Dermis microvascular lymphatic vessel endothelial cell (primary cell): ENCODE data around the gene UBL4A. TPM values are rescaled to one million over a fixed set of nuclear protein-coding genes. Genes with fewer than 3 reads are reported as not detected.
"Not testable (repeated sequence)": the region's sequence is repeated elsewhere in the genome, so short reads cannot be mapped to it uniquely, and the experiment has no call there.

Experiments used
- DNase-seq, 2 donors: peaks; one replicate each; pipeline versions ENCODE4 v3.0.0 to v3.0.0-alpha.2; 2010; ENCODE audit warnings: low read depth in 2 of 2
- total RNA-seq: library from RNA; depleted of rRNA; stranded (reverse); fragments of >200 nt; gene quantifications from 2 replicates; pipeline ENCODE4 v1.2.1, GENCODE V29; 2014

UBL4A gene
- total RNA-seq, 1 donor from 2014 or later = 29.8 TPM

GRCh38 chrX:154508384-154508745 is 21.9 kb upstream of the UBL4A start:
- DNase-seq = no peak

GRCh38 chrX:154507673-154508383 is 21.4 kb upstream of the UBL4A start:
- DNase-seq = no peak

DNA sequence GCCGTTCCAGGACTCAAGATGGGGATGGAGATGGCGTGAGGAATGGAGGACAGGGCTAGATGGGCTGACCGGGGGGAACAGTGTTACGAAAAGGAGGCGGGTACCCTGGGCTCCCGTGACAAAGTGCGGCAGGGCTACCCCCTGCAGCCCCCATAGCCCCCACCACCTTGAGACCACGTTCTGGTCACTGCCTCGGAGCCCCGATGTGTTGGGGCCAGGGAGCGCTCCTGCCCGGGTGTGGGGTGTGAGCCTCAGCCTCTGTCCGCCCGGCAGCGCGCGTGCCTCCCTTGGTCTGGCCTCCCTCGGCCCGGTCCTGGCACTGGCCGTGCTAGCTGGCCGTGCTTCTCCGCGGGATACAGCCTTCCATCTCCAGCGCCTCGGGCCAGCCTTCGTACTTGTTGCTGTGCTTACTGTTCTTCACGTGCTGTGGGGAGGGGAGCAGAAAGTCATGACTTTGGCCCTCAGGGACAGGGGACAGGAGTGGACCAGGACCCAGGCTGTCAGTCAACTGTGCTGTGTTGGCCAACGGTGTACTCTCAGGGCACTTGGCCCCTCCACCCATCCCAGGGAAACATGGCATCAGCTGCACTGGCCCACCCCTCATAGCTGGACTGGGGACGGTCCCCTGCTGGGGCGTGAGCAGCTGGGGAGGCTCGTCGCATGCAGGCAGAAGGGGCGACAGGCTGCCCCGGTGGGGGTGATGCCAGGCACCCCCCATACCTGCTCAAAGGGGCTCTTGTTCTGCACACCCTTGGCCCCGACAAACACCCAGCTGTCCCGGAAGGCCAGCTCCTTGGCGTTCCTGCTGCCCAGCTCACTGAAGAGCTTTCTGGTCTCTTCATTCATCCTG is 20.3 kb upstream of the UBL4A start:
- no peak for DNase-seq

GRCh38 chrX:154505734-154506133 is 19.3 kb upstream of the UBL4A start:
- peak in 1 of 2 donors; percentile 67 for DNase-seq

GRCh38 chrX:154502989-154503388 is 16.6 kb upstream of the UBL4A start:
- no peak for DNase-seq

- no peak for DNase-seq
Observed at GRCh38 chrX:154502098-154502497, 15.7 kb upstream of the UBL4A start.

DNA sequence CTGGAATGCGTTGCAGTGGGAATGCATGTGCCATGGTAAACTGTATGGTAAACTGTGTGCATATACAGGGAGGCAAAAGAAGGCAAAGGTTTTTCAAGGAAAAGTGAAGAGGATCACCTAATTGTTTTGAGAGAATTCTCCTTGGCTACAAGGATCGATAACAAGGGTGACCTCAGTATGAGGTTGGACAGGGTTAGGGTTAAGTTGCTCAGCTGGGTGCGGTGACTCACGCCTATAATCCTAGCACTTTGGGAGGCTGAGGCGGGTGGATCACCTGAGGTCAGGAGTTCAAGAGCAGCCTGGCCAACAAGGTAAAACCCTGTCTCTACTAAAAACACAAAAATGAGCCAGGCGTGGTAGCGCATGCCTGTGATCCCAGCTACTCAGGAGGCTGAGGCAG is 15.0 kb upstream of the UBL4A start:
- DNase-seq = not testable (repeated sequence)

DNA sequence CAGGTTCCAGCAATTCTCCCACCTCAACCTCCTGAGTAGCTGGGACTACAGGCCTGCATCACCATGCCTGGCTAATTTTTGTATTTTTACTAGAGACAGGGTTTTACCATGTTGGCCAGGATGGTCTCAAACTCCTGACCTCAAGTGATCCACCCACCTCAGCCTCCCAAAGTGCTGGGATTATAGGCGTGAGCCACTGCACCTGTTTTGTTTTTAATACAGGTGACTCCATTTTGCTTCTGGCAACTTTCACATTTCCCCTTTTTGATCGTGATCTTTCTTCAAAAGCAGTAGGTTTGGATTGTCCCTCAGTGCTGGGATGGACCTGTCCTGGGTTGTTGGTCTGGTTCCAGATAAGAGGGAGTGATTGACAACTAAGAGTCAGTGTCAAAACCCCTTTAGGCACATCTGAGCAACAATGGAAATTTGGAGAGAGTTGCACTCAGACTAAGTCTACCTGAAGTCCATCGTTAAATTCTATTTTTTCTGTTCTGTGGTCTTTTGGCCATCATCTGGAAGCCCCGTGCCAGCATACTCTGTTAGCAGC is 10.2 kb upstream of the UBL4A start:
- not testable (repeated sequence) for DNase-seq

DNA sequence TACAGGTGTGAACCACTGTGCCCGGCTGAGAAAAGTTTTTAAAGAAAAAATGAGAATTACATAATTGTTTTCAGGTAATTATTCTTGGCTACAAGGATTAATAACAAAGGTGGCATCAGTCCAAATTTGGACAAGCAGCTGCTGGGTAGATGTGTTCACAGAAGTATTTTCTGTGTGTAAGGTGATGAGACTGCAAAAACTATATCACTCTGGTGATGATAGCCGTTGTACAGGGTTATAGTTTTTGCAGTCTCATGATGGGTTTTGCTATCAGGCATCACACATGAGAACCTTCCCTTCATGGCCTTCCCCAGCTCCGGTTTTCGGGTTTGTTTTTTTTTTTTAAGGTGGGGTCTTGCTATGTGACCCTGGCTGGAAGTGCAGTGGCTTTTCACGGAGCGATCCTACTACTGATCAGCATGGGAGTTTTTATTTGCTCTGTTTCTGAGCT is 9.1 kb upstream of the UBL4A start:
- peak; percentile 15 to 26 for DNase-seq

- DNase-seq = no peak
Observed at GRCh38 chrX:154494715-154495114, 8.3 kb upstream of the UBL4A start.

DNA sequence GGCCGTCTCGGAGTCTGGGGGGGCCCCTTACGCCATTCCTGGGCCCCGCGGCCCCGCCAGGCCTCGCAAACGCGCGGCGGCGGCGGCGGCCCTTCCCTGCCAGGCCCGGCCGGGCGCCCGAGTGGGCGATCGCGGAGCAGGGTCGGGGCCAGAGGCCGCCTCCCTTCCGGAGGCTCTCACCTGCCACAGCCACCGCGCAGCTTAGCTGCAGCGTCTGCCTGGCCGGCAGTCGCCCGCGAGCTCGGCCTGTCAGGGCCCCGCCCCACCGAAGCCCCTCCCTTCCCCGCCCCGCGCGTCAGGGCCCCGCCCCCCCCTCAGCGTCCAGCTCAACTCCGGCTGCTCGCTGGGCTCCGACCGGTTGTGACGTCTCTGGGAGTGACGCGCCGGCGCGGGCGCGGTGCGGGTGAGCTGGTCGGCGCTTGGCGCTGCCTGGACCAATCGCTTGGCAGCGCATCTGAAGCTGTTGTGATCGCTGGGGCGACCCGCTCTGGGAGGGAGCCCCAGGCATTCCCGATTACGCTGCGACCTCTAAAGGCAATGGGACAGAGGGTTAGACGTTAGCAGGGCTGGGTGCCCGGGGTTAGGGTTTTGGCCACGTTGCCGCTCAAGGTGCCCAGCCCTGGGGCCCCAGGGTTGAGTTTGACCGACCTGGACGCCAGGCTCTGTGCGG is 4.1 kb upstream of the UBL4A start, which contains the start of gene SLC10A3:
TSS of gene SLC10A3 (minus strand) at position 216 of the 670 bp plus-strand sequence. CDS start 1,689 bp downstream, outside the sequence.
- DNase-seq = peak; percentile 88 to 95

DNA sequence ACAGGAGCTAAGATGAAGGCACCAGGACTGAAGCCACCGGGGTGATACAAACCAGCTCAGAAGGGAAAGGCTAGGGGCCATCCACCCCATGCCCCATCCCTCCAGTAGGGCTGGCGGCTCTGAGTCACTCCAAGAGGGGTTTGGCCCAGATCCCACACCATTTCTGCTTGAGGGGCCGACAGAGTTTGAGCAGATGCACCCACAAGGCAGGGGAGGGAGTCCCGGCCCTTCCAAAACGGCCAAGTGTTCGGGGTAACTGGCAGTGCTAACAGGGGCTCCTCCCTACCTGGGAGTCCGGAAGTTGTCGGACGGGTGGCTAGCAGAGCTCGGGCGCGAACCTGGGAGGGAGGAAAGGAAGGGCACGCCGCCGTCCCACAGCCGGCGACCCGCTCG is 3.6 kb upstream of the UBL4A start:
- peak in 1 of 2 donors; percentile 26 for DNase-seq

DNA sequence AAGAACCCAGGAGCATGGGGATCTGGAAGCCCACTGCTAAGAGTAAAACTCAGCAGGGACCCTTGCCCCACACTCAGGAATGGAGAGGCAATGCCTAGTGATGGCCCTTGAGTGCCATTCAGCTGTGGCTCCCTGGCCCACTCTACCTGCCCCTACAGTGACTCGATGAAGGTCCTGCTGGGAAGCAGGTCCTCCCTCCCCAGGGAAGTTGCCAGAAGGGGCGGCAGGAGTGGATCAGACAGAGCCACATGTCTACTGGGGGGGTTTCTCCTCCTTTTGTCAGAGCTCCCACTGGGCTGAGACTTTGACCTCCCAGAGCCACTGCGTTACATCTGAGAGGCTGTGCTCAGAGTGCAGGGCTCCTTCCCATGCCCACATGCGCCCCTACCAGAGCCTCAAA is 2.8 kb upstream of the UBL4A start:
- no peak for DNase-seq

DNA sequence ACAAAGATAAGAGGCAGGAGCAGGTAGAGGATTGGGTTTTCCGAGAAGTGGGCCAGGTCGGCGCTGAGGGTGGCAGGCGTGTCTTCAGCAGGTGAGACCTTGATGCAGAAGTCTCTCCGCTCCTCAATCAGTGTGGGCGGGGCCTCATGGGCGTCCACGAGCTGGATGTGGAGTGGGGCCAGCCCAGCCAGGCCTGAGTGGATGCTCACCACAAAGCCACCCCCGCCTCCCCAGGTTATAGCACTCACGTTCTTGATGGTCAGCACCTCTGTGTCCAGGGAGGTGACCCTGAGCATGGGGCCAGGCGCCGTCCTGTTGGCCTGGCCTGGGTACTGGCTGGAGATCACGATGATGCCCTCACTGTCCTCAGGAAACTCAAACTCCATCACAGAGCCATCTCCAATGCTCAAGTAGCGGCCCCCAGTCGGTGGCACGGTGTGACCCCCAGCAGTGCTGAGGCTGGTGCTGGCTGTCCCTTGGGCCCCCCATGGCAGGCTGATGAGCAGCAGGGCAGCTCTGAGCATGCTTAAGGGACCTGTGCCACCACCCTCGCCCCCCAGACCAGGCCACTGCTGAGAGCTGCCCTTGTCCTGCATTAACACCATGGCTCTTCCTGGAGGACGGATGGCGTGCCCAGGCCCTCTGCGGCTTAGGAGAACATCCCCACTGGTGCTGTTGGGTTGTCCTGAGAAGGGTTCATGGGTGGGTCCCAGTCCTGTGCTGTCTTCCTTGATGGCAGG is 2.1 kb upstream of the UBL4A start:
- no peak for DNase-seq

DNA sequence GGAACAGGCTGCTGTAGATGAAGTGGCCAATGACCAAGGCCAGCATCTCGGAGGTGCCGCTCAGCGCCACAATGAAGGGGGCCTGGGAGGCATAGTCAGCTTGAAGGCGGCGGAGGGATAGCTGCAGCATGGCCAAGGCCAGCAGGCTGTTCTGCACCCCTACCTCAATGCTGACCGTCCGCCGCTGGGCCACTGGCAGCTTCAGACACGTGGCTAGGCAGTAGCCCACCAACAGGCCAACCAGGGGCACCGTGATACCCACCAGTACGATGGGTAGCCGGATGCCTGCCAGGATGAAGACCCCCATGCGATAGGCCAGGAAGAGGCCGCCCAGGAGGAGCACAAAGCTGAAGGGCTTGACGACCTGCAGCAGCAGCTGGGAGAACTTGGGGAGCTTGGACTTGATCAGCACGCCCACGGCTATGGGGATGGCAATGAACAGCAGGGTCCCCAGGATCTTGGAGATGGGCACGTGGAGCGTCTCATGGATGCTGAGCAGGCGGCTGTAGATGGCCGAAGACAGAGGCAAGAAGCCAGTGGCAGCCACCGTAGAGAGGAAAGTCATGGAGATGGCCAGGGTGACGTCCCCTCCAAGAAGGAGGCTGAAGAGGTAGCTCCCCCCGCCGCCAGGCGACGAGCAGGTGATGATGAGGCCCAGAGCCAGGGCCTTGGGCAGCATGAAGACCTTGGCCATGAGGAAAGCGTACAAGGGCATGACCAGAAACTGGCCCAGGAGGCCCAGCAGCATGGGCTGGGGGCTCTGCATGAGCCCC is 1.3 kb upstream of the UBL4A start:
- DNase-seq = no peak

DNA sequence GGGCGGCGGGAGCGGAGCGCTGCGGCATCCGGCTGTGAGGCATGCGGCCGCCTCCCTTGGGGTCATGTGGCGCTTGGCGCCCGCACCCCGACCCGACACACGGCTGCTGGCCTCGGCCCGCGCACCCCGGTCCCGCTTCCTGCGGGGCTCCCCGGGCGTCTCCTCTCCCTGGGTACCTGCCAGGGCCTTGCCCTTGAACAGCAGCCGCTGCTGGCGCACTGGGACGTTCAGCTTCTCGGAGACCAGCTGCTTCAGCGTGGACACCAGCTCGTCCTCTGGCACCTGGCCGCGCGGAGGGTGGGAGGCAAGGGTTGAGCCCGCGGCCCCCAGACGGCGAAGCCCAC is 391 bp downstream of the UBL4A start:
- peak in 1 of 2 donors; percentile 9 for DNase-seq

DNA sequence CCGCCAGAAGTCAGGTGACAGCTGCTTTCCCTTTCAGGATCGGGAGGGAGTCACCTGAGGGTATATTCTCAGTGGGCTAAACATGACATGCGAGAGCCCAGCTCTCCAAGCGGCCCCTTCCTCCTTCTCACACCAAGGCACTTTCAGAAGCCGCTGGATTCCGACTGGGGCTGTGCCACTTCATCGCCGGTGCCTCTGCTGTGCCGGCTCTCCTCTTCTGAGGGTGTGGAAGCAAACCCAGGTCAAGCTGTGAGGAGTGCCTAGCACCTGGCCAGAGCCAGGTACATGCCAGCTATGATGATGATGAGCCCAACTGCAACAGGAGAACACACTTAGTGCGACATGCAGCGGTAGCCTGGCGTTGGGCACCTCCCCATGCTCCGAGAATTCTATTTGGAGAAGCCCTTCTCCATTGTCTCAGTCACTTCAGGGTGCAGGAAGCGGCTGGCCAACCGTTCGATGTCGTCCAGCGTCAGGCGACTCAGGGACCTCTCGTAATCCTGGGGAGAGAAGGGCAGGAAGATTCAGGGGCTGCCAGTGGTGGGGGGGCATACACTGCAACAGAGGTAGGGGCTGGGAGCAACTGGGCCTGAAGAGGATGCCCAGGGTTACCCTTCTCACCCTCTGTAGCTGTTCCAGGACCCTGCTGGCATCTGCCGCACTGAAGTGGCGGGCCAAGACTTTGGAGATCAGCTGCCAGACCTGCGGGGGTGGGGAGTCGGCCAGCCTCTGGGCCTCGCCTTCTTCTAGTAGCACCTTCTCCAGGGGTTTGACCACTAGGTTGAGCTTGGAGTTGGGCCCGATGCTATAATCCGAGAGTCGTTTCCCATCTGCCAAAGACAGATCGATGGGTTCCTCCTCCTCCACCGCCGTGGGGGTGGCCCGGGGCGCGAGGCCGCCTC is 1.0 kb downstream of the UBL4A start:
- no peak for DNase-seq

DNA sequence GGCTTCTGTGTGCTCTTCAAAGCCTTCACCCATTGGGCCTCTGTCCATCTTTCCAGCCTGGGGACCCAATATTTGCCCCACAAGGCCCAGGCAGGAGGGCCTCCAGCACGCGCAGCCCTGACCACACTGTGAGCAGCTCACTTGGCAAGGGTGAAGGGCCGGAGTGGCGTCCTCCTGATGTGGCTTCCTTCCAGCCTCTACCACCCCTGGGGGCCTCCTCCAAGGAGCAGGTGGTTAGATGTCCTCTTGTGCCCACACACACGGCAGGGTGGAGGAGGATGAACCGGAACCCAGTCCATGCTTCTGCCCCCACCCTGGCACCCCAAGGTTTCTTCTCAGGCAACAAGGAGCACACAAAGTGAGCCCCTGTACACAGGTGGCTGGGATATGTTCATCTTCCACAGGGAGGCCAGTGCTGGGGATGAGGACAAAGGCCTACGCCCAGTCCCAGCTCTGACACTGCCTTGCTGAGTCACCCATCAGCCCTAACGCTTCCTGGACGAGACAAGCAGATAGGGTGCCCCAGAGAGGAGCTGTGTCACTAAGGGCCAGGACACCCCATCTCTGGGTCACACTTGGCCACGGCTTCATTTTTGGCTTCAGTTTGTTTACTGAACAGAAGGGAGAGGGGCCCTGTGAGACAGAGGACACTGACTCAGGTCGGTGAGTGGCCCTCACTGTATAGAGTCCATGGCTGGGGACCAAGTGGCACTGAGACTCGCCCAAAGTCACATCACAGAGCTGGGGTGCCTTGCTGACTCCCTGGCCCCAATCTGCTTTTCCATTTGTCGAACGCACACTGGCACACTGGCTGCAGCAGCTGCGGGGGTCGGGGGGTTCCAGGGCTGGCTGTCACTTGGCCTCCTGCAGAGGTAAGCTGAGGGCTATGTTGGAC is 1.9 kb downstream of the UBL4A start:
- peak in 1 of 2 donors; percentile 5 for DNase-seq
